Panc1 (cell line): ENCODE measurements around the gene KIF26B. TPM values are rescaled to one million over a fixed set of nuclear protein-coding genes. Genes with fewer than 3 reads are reported as not detected.

Experiments
- ATAC-seq: fragments of 200-7000 bp; cut with Tn5 transposase; 2 replicates; pipeline ENCODE4 v1.9.1; 2020; ENCODE audit warnings: mild to moderate bottlenecking, moderate library complexity
- BruUV-seq: library from RNA; stranded (reverse); fragments of 400-500 nt; replicated peaks from 2 replicates; lab custom pipeline; 2021; lab: Mats Ljungman, UMichigan
- CTCF ChIA-PET: fragments of 300-600 bp; sonication (Branson Sonifier 250); formaldehyde crosslinking; loops from one replicate; lab custom pipeline; 2022; ENCODE audit warnings: antibody characterized with exemption; lab: Charles Lee
- POLR2A ChIA-PET: fragments of 300-600 bp; sonication (Branson Sonifier 250); formaldehyde crosslinking; loops from one replicate; lab custom pipeline; 2022; ENCODE audit warnings: antibody characterized with exemption; lab: Charles Lee
- DNase-seq: peaks from one replicate; pipeline ENCODE4 v3.0.0-alpha.2; 2010; ENCODE audit warnings: low read depth, low spot score
- H3K27ac ChIP-seq: 2 replicates; pipeline ENCODE4 v1.5.1; 2011; ENCODE audit warnings: mild to moderate bottlenecking, low read length, inconsistent platforms
- H3K27me3 ChIP-seq: fragments of 200-500 bp; sonication (Bioruptor generic); 2 replicates; pipeline ENCODE4 v1.6.0; 2014; ENCODE audit warnings: low read length, inconsistent platforms; ENCODE audit not compliant: control insufficient read depth, insufficient read depth
- H3K36me3 ChIP-seq: fragments of 200-500 bp; sonication (Bioruptor generic); 2 replicates; pipeline ENCODE4 v1.5.1; 2014; ENCODE audit warnings: inconsistent platforms, mild to moderate bottlenecking, low read length, moderate library complexity; ENCODE audit not compliant: control insufficient read depth, insufficient read depth
- H3K4me1 ChIP-seq: 2 replicates; pipeline ENCODE4 v1.5.1; 2011; ENCODE audit warnings: inconsistent platforms, mild to moderate bottlenecking, low read length, moderate library complexity; ENCODE audit not compliant: control insufficient read depth, insufficient read depth
- H3K4me3 ChIP-seq, 2 experiments: 2 replicates each; pipeline ENCODE4 v1.5.1; 2011 to 2012; ENCODE audit warnings: low read depth in 2 of 2, low read length in 2 of 2, mild to moderate bottlenecking in 2 of 2, inconsistent platforms in 1 of 2, moderate library complexity in 1 of 2
- H3K9me3 ChIP-seq: fragments of 200-500 bp; sonication (Bioruptor generic); 2 replicates; pipeline ENCODE4 v1.5.1; 2014; ENCODE audit warnings: low read depth, mild to moderate bottlenecking, inconsistent platforms, low read length, moderate library complexity; ENCODE audit not compliant: control insufficient read depth, insufficient read depth
- POLR2AphosphoS5 ChIP-seq: IDR thresholded peaks from 2 replicates; pipeline ENCODE4 v1.6.1; 2012; ENCODE audit warnings: mild to moderate bottlenecking, low read depth, low read length, moderate library complexity
- REST ChIP-seq, 2 experiments: IDR thresholded peaks; 2 replicates each; pipeline ENCODE4 v1.6.1; 2011 to 2012; ENCODE audit warnings: low read depth in 2 of 2, control low read depth in 1 of 2, low read length in 1 of 2, mild to moderate bottlenecking in 1 of 2, moderate library complexity in 1 of 2; ENCODE audit not compliant: insufficient read depth in 1 of 2
- SIN3A ChIP-seq: IDR thresholded peaks from 2 replicates; pipeline ENCODE4 v1.6.1; 2012; ENCODE audit warnings: low read depth, mild to moderate bottlenecking, low read length, moderate library complexity, borderline replicate concordance; ENCODE audit not compliant: insufficient read depth
- TCF7L2 ChIP-seq: IDR thresholded peaks from 2 replicates; pipeline ENCODE4 v1.6.1; 2011; ENCODE audit warnings: mild to moderate bottlenecking, low read depth, low read length, inconsistent platforms
- in situ Hi-C: cut with HindIII; loops from 2 replicates; pipeline ENCODE4 v1.10.0; 2016; ENCODE audit warnings: low sequenced_read_pairs, low pct_unique_long_range_greater_than_20kb
- intact Hi-C: fragments of 100-400 bp; cut with micrococcal nuclease; formaldehyde crosslinking; loops from one replicate; pipeline ENCODE4 v1.10.0; 2022; ENCODE audit not compliant: unreplicated experiment
- total RNA-seq: library from RNA; stranded (reverse); gene quantifications from one replicate; pipeline ENCODE4 v1.2.1, GENCODE V29; 2021; ENCODE audit not compliant: unreplicated experiment
- TF ChIP-seq, protein P1 (sequence below): fragments of 450-650 bp; IDR thresholded peaks from 2 replicates; pipeline ENCODE4 v1.5.1; 2017; ENCODE audit warnings: mild to moderate bottlenecking

The KIF26B gene
- total RNA-seq, 1 experiment from 2014 or later: 0.33 TPM

GRCh38 chr1:245207056-245207638 is 52.4 kb downstream of the KIF26B start:
- H3K9me3 ChIP-seq: peaks cover 11% of the 10 kb centered on the region; the same call in 1 of the 2 replicates
- CTCF ChIA-PET: no interaction called here
- DNase-seq: no peak
- POLR2A ChIA-PET: no interaction called here
- H3K4me3 ChIP-seq: no peak overlapping the region
- H3K27ac ChIP-seq: no peak overlapping the region
- no peaks in the 10 kb centered on the region for H3K4me1 ChIP-seq
- in situ Hi-C loops (no loop called here), intact Hi-C loops (no loop called here)
- ATAC-seq: no peak
- TF ChIP-seq SIN3A (no peak), POLR2AphosphoS5 (no peak), REST (IDR thresholded peaks at IDR 0.05; ENCODE audit: insufficient read depth in 1 of 2, low read depth in 2 of 2, low read length in 1 of 2) (no peak)
- TF ChIP-seq, protein P1, sequence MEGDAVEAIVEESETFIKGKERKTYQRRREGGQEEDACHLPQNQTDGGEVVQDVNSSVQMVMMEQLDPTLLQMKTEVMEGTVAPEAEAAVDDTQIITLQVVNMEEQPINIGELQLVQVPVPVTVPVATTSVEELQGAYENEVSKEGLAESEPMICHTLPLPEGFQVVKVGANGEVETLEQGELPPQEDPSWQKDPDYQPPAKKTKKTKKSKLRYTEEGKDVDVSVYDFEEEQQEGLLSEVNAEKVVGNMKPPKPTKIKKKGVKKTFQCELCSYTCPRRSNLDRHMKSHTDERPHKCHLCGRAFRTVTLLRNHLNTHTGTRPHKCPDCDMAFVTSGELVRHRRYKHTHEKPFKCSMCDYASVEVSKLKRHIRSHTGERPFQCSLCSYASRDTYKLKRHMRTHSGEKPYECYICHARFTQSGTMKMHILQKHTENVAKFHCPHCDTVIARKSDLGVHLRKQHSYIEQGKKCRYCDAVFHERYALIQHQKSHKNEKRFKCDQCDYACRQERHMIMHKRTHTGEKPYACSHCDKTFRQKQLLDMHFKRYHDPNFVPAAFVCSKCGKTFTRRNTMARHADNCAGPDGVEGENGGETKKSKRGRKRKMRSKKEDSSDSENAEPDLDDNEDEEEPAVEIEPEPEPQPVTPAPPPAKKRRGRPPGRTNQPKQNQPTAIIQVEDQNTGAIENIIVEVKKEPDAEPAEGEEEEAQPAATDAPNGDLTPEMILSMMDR: no peak
- no TSS peak for BruUV-seq
- no peaks in the 10 kb centered on the region for H3K36me3 ChIP-seq
- H3K27me3 ChIP-seq: no peaks in the 10 kb centered on the region

DNA sequence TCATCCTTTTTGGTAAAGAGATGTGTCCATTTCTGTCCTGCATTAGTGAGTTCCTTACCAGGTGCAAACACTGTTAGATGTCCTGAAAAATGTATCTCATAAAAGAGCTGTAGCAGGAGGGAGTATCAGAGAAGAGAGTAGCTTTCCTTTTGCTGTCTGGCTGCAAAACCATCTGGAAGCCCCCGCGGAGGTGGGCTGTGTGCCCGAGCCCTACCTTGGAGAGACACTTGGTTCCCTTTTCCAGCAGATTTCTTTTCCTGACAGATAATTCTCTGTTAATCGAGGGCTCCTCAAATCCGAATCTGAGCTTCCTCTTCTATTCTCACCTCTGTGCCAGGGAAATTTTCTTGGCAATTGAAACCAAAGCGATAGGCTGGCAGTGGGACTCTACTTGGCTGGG is 53.0 kb downstream of the KIF26B start:
- POLR2A ChIA-PET: no interaction called here

More for the DNA sequence above, 53.0 kb downstream of the KIF26B start:
- TF ChIP-seq SIN3A (no peak), POLR2AphosphoS5 (no peak), REST (IDR thresholded peaks at IDR 0.05; ENCODE audit: insufficient read depth in 1 of 2, low read depth in 2 of 2, low read length in 1 of 2) (no peak), TCF7L2 (no peak)
- TF ChIP-seq, protein P1: no peak
- no peak overlapping the region for H3K27ac ChIP-seq
- CTCF ChIA-PET: no interaction called here
- in situ Hi-C loops (no loop called here), intact Hi-C loops (no loop called here)
- H3K9me3 ChIP-seq: peaks cover 11% of the 10 kb centered on the region; the same call in 1 of the 2 replicates
- BruUV-seq: no TSS peak
- no peak for DNase-seq
- ATAC-seq: no peak
- no peaks in the 10 kb centered on the region for H3K36me3 ChIP-seq
- no peaks in the 10 kb centered on the region for H3K27me3 ChIP-seq
- no peak overlapping the region for H3K4me3 ChIP-seq
- no peaks in the 10 kb centered on the region for H3K4me1 ChIP-seq
